Gastroesophageal sphincter (tissue), 4 donors: ENCODE measurements around the gene METRN. TPM values are rescaled to one million over a fixed set of nuclear protein-coding genes. Genes with fewer than 3 reads are reported as not detected.
"Not testable (repeated sequence)": the region's sequence is repeated elsewhere in the genome, so short reads cannot be mapped to it uniquely, and the experiment has no call there.

Experiments
- ATAC-seq: fragments of 150-250 bp; one replicate; pipeline ENCODE4 v1.9.1; 2016; ENCODE audit warnings: mild to moderate bottlenecking, moderate library complexity
- H3K27ac ChIP-seq, 4 donors: fragments of 200-600 bp; sonication (generic) in 3 of 4; 1 replicate in 3 of 4; 2 replicates in 1 of 4; pipeline ENCODE4 v1.5.1; 2016 to 2019
- H3K27me3 ChIP-seq: fragments of 200-600 bp; sonication (generic); one replicate; pipeline ENCODE4 v1.5.1; 2019
- H3K36me3 ChIP-seq, 2 donors: fragments of 200-600 bp; sonication (generic); one replicate each; pipeline ENCODE4 v1.5.1; 2019; ENCODE audit warnings: control low read depth in 1 of 2
- H3K4me1 ChIP-seq, 3 donors: fragments of 200-600 bp; sonication (generic); 1 replicate in 2 of 3; 2 replicates in 1 of 3; pipeline ENCODE4 v1.5.1; 2016 to 2019; ENCODE audit warnings: control low read depth in 2 of 3
- H3K4me3 ChIP-seq, 2 donors: fragments of 200-600 bp; sonication (generic); one replicate each; pipeline ENCODE4 v1.5.1; 2019; ENCODE audit warnings: mild to moderate bottlenecking in 1 of 2, moderate library complexity in 1 of 2
- H3K9me3 ChIP-seq, 3 donors: fragments of 200-600 bp; sonication (generic); one replicate each; pipeline ENCODE4 v1.5.1; 2017 to 2019; ENCODE audit warnings: control low read depth in 2 of 3
- EP300 ChIP-seq: sonication (generic); formaldehyde crosslinking; IDR thresholded peaks from one replicate; pipeline ENCODE4 v1.6.1; 2017; ENCODE audit warnings: antibody characterized with exemption, mild to moderate bottlenecking
- POLR2A ChIP-seq, 2 donors: fragments of 450-650 bp; IDR thresholded peaks; one replicate each; pipeline ENCODE4 v1.6.1; 2017; ENCODE audit warnings: antibody characterized with exemption in 2 of 2, mild to moderate bottlenecking in 2 of 2, moderate library complexity in 1 of 2
- POLR2AphosphoS5 ChIP-seq: sonication (generic); formaldehyde crosslinking; IDR thresholded peaks from one replicate; pipeline ENCODE4 v1.6.1; 2017; ENCODE audit warnings: antibody characterized with exemption
- WGBS, 2 donors: methylation state at CpG; one replicate each; pipeline ENCODE4 v1.1.5; 2018; ENCODE audit warnings: low coverage in 1 of 2; 5-methylcytosine and 5-hydroxymethylcytosine counted together
- total RNA-seq, 4 donors: library from RNA; depleted of rRNA; stranded (reverse); fragments of >200 nt; gene quantifications; one replicate each; pipeline ENCODE4 v1.1.0, GENCODE V29; 2016
- TF ChIP-seq, protein P1 (sequence below), 4 experiments: fragments of 200-600 bp in 2 of 4; fragments of 450-650 bp in 2 of 4; sonication (generic) in 1 of 4; IDR thresholded peaks; one replicate each; pipeline ENCODE4 v1.5.1; 2017 to 2019; ENCODE audit warnings: antibody characterized with exemption in 4 of 4, mild to moderate bottlenecking in 2 of 4, moderate library complexity in 2 of 4

Gene METRN
- total RNA-seq, 4 donors from 2014 or later = 22.6 to 77.7 (median 63.8) TPM

DNA sequence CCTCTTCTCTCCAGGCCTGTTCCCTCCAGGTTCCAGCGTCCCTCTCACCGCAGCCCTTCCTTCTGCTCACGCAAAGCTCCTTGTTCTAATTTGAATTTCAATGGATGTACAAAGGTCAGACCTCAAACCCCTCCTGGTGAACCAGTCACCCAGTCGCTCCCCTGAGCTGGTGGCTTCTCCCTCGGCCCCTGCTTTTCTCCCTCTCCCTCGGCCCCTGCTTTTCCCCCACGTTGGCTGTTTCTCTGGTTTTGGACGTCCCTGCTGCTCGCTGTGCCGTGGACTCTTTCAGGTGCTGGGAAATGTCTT lies 37.0 kb downstream of the METRN start:
- no peak for ATAC-seq
- 39 to 43% methylated on average over 6 to 10 of the region's 10 CpGs for WGBS, 2 donors
- no peaks in the 10 kb centered on the region for H3K4me1 ChIP-seq
- H3K36me3 ChIP-seq = no peaks in the 10 kb centered on the region
- no peaks in the 10 kb centered on the region for H3K9me3 ChIP-seq
- H3K4me3 ChIP-seq = no peak overlapping the region
- peaks cover 54% of the 10 kb centered on the region for H3K27me3 ChIP-seq
- H3K27ac ChIP-seq = no peak overlapping the region
- TF ChIP-seq POLR2AphosphoS5 = no peak
- TF ChIP-seq, protein P1, sequence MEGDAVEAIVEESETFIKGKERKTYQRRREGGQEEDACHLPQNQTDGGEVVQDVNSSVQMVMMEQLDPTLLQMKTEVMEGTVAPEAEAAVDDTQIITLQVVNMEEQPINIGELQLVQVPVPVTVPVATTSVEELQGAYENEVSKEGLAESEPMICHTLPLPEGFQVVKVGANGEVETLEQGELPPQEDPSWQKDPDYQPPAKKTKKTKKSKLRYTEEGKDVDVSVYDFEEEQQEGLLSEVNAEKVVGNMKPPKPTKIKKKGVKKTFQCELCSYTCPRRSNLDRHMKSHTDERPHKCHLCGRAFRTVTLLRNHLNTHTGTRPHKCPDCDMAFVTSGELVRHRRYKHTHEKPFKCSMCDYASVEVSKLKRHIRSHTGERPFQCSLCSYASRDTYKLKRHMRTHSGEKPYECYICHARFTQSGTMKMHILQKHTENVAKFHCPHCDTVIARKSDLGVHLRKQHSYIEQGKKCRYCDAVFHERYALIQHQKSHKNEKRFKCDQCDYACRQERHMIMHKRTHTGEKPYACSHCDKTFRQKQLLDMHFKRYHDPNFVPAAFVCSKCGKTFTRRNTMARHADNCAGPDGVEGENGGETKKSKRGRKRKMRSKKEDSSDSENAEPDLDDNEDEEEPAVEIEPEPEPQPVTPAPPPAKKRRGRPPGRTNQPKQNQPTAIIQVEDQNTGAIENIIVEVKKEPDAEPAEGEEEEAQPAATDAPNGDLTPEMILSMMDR (IDR thresholded peaks at IDR 0.05) = no peak

DNA sequence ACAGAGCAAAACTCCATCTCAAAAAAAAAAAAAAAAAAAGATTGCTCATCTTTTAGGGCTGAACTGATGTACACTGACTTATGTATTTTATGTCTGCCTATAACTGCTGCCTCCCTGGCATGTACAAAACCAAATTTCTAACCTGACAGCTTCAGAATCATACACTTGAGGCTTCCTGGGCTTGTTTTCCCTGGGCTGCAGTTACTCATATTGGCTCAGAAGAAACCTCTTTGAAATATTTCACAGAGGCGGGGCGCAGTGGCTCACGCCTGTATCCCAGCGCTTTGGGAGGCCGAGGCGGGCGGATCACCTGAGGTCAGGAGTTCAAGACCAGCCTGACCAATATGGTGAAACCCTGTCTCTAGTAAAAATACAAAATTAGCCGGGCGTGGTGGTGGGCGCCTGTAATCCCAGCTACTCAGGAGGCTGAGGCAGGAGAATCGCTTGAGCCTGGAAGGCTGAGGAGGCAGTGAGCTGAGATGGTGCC lies 39.2 kb downstream of the METRN start:
- H3K4me3 ChIP-seq, H3K27ac ChIP-seq, H3K9me3 ChIP-seq, H3K4me1 ChIP-seq, ATAC-seq, H3K36me3 ChIP-seq: not testable (repeated sequence)
- 77 to 86% methylated on average over 3 to 4 of the region's 11 CpGs for WGBS, 2 donors
- peaks cover 54% of the 10 kb centered on the region for H3K27me3 ChIP-seq

DNA sequence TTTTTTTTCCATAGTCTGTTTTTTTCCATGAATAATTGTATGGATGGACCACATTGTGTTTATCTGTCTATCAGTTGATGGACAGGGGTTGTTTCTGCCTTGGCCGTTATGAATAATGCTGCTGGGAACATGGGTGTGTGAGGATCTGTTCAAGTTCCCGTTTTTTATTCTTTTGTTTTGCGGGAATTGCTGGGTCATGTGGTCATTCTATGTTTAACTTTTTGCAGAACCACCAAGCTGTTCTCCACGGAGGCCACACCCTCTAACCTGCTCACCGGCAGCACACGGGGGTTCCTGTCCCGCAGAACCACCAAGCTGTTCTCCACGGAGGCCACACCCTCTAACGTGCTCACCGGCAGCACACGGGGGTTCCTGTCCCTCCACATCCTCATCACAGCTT lies 39.7 kb downstream of the METRN start:
- ATAC-seq = no peak
- Histone ChIP-seq H3K9me3 (no peaks in the 10 kb centered on the region), H3K27me3 (peaks cover 53% of the 10 kb centered on the region), H3K36me3 (no peaks in the 10 kb centered on the region), H3K4me1 (no peaks in the 10 kb centered on the region), H3K27ac (no peak overlapping the region), H3K4me3 (no peak overlapping the region)
- 45 to 47% methylated on average over 6 of the region's 11 CpGs for WGBS, 2 donors
- TF ChIP-seq, protein P1 (IDR thresholded peaks at IDR 0.05) = no peak
- no peak for TF ChIP-seq POLR2AphosphoS5
- TF ChIP-seq POLR2A (IDR thresholded peaks at IDR 0.05) = no peak
- TF ChIP-seq EP300 = no peak

DNA sequence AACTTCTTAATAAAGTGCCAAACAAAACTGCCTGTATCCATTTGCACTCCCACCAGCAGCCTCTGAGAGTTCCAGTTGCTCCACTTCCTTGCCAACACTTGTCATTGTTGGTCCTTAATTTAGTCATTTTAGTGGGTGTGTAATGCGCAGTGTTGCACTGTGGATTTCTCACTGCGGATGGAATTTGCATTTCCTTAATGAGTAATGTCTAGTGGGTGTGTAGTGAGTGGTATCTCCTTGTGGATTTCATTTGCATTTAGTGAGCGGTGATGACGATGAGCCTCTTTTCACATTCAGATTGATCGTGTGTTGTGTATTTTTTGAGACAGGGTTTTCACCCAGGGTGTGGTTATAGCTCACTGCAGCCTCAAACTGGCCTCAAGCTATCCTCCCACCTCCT lies 41.5 kb downstream of the METRN start:
- no peaks in the 10 kb centered on the region for H3K9me3 ChIP-seq
- 90 to 92% methylated on average over 5 of the region's 5 CpGs for WGBS, 2 donors
- ATAC-seq = no peak
- H3K4me3 ChIP-seq = no peak overlapping the region
- no peak overlapping the region for H3K27ac ChIP-seq
- peaks cover 54% of the 10 kb centered on the region for H3K27me3 ChIP-seq
- TF ChIP-seq EP300 (no peak), POLR2A (IDR thresholded peaks at IDR 0.05) (no peak), POLR2AphosphoS5 (no peak)
- TF ChIP-seq, protein P1 (IDR thresholded peaks at IDR 0.05) = no peak
- H3K36me3 ChIP-seq = no peaks in the 10 kb centered on the region
- no peaks in the 10 kb centered on the region for H3K4me1 ChIP-seq

DNA sequence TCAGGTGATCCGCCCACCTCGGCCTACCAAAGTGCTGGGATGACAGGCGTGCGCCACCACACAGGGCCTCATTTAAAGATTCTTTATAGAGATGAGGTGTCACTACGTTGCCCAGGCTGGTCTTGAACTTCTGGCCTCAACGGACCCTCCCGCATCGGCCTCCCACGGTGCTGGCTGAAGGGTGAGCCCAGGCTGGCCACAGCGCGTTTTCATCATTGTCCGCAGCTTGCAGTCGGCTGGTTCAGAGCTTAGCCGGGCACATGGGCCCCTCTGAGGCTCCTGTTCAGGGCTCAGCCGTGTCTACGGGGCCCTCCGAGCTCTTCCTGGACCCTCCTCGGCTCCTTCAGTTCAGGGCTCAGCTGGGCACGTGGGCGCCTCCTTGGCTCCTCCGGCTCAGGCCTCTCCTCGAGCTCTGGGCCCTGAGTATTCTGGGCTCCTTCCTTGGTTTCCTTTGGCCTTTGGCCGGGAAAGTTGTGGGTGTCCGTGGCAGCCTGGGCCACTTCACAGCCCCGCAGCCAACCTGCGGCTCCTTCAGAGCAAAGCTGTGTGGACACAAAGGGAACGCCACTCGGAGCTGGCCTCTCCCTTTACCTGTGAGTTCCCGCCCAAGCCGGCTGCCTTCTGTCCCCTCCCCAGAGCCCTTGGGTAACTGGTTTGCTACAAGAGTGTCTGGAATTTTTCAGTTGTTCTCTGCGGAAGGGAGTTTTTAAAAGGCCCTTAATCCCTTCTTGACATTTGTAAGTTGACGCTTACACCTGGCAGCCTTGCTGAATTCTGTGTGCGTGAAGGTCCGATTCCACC lies 44.4 kb downstream of the METRN start:
- H3K4me3 ChIP-seq = no peak overlapping the region
- TF ChIP-seq EP300 (no peak), POLR2AphosphoS5 (no peak), POLR2A (IDR thresholded peaks at IDR 0.05) (no peak)
- TF ChIP-seq, protein P1 (IDR thresholded peaks at IDR 0.05) = no peak
- H3K36me3 ChIP-seq = no peaks in the 10 kb centered on the region
- peaks cover 53% of the 10 kb centered on the region for H3K27me3 ChIP-seq
- WGBS, 2 donors = 51% methylated on average over 4 of the region's 34 CpGs; no CpG with 5 or more reads in 1 of the 2 donors
- no peak overlapping the region for H3K27ac ChIP-seq
- H3K4me1 ChIP-seq = no peaks in the 10 kb centered on the region
- no peaks in the 10 kb centered on the region for H3K9me3 ChIP-seq
- no peak for ATAC-seq
